ENCODE results near the gene TEX11. TPM values are rescaled to one million over a fixed set of nuclear protein-coding genes. Genes with fewer than 3 reads are reported as not detected.
"Not testable (repeated sequence)": the region's sequence is repeated elsewhere in the genome, so short reads cannot be mapped to it uniquely, and the experiment has no call there.

Gene TEX11
- total and polyA plus RNA-seq, 2 experiments from 2014 or later = 0.60 to 1.0 TPM

GRCh38 chrX:70515692-70516091 lies 392.8 kb downstream of the TEX11 start:
- H3K4me3 Mint-ChIP-seq; H3K9me3 Mint-ChIP-seq; H3K36me3 Mint-ChIP-seq (ENCODE audit: low read depth): not testable (repeated sequence)

GRCh38 chrX:70515270-70515669 lies 393.2 kb downstream of the TEX11 start:
- H3K4me1 Mint-ChIP-seq; H3K9me3 Mint-ChIP-seq; H3K27ac ChIP-seq (ENCODE audit: low read depth): not testable (repeated sequence)

More at GRCh38 chrX:70515692-70516091, 392.8 kb downstream of the TEX11 start:
- not testable (repeated sequence) for H3K27ac ChIP-seq (ENCODE audit: low read depth); H3K9me2 ChIP-seq (ENCODE audit: insufficient read depth); H3K79me2 ChIP-seq (replicated peaks; ENCODE audit: insufficient read depth); ATAC-seq; H3K27me3 ChIP-seq (ENCODE audit: insufficient read depth); H3K27ac Mint-ChIP-seq; H2AFZ ChIP-seq; H4K20me1 ChIP-seq (replicated peaks; ENCODE audit: insufficient read depth); H3F3A ChIP-seq (replicated peaks; ENCODE audit: low read depth); H3K4me1 ChIP-seq (ENCODE audit: insufficient read depth); H3K27me3 Mint-ChIP-seq (ENCODE audit: insufficient read depth, low read depth, poor library complexity); H3K4me1 Mint-ChIP-seq; H3K36me3 ChIP-seq (ENCODE audit: insufficient read depth); DNase-seq (ENCODE audit: low spot score); H3K4me3 ChIP-seq; H3K4me2 ChIP-seq

GRCh38 chrX:70509078-70509477 lies 399.4 kb downstream of the TEX11 start:
- no peaks in the 10 kb centered on the region for H3K27me3 ChIP-seq (ENCODE audit: insufficient read depth)
- H3K9me3 Mint-ChIP-seq = no peaks in the 10 kb centered on the region; the same call in 2 of the 3 replicates
- H3K27ac Mint-ChIP-seq = no peak overlapping the region
- H3K27ac ChIP-seq (ENCODE audit: low read depth) = no peak overlapping the region
- H3K4me1 Mint-ChIP-seq = peaks cover 35% of the 10 kb centered on the region
- H3K36me3 Mint-ChIP-seq (ENCODE audit: low read depth) = peaks cover 11% of the 10 kb centered on the region
- no peak overlapping the region for H3K4me2 ChIP-seq
- H3F3A ChIP-seq (replicated peaks; ENCODE audit: low read depth) = no peaks in the 10 kb centered on the region
- DNase-seq (ENCODE audit: low spot score) (no peak), ATAC-seq (no peak)
- H2AFZ ChIP-seq = no peak overlapping the region
- peaks cover 12% of the 10 kb centered on the region for H3K4me1 ChIP-seq (ENCODE audit: insufficient read depth)
- H4K20me1 ChIP-seq (replicated peaks; ENCODE audit: insufficient read depth) = no peaks in the 10 kb centered on the region
- H3K9me2 ChIP-seq (ENCODE audit: insufficient read depth) = no peaks in the 10 kb centered on the region
- H3K79me2 ChIP-seq (replicated peaks; ENCODE audit: insufficient read depth) = no peaks in the 10 kb centered on the region
- H3K4me3 Mint-ChIP-seq = no peak overlapping the region
- no peak overlapping the region for H3K4me3 ChIP-seq
- H3K27me3 Mint-ChIP-seq (ENCODE audit: insufficient read depth, low read depth, poor library complexity) = peaks cover 7% of the 10 kb centered on the region
- no peaks in the 10 kb centered on the region for H3K36me3 ChIP-seq (ENCODE audit: insufficient read depth)
- TF ChIP-seq REST (IDR thresholded peaks at IDR 0.05; ENCODE audit: unreplicated experiment) (no peak), CTCF (conservative IDR thresholded peaks at IDR 0.05; ENCODE audit: low read depth in 2 of 2) (no peak), ZNF114 (CRISPR knock-in tag; IDR thresholded peaks at IDR 0.05) (no peak), NANOG (IDR thresholded peaks at IDR 0.05; ENCODE audit: borderline replicate concordance) (no peak), CREB1 (CRISPR knock-in tag; IDR thresholded peaks at IDR 0.05; ENCODE audit: low read depth) (no peak), STAT1 (IDR thresholded peaks at IDR 0.05; ENCODE audit: unreplicated experiment) (no peak), ZNF331 (CRISPR knock-in tag; IDR thresholded peaks at IDR 0.05; ENCODE audit: low read depth) (no peak), POLR2AphosphoS5 (IDR thresholded peaks at IDR 0.05; ENCODE audit: low read depth) (no peak)

More at GRCh38 chrX:70515270-70515669, 393.2 kb downstream of the TEX11 start:
- H3K27me3 ChIP-seq (ENCODE audit: insufficient read depth); H3K4me1 ChIP-seq (ENCODE audit: insufficient read depth); H3K36me3 Mint-ChIP-seq (ENCODE audit: low read depth); H4K20me1 ChIP-seq (replicated peaks; ENCODE audit: insufficient read depth); H3K4me2 ChIP-seq; DNase-seq (ENCODE audit: low spot score); H3F3A ChIP-seq (replicated peaks; ENCODE audit: low read depth); ATAC-seq; H2AFZ ChIP-seq; H3K79me2 ChIP-seq (replicated peaks; ENCODE audit: insufficient read depth); H3K4me3 ChIP-seq; H3K4me3 Mint-ChIP-seq; H3K36me3 ChIP-seq (ENCODE audit: insufficient read depth); H3K27ac Mint-ChIP-seq; H3K9me2 ChIP-seq (ENCODE audit: insufficient read depth); H3K27me3 Mint-ChIP-seq (ENCODE audit: insufficient read depth, low read depth, poor library complexity): not testable (repeated sequence)
